ENCODE results near the gene OPA1.

Gene OPA1

GRCh38 chr3:193737191-193737751, 144.3 kb downstream of the OPA1 start:
- H3K36me3 Mint-ChIP-seq (ENCODE audit: low read depth) = no peaks in the 10 kb centered on the region

GRCh38 chr3:193742628-193743027, 149.6 kb downstream of the OPA1 start:
- Mint-ChIP-seq H3K27me3 (ENCODE audit: low read depth, poor library complexity) (peaks cover 19% of the 10 kb centered on the region), H3K36me3 (ENCODE audit: low read depth) (no peaks in the 10 kb centered on the region), H3K4me1 (peaks cover 42% of the 10 kb centered on the region)

More at GRCh38 chr3:193737191-193737751, 144.3 kb downstream of the OPA1 start:
- peak; percentile 36 for DNase-seq
- Mint-ChIP-seq H3K4me1 (peaks cover 38% of the 10 kb centered on the region), H3K9me3 (no peaks in the 10 kb centered on the region), H3K27ac (peak overlapping the region; percentile 2), H3K4me3 (peak overlapping the region; percentile 10), H3K27me3 (ENCODE audit: low read depth, poor library complexity) (peaks cover 38% of the 10 kb centered on the region)
- no peak for TF ChIP-seq CTCF (IDR thresholded peaks at IDR 0.05)

GRCh38 chr3:193743702-193744047, 150.7 kb downstream of the OPA1 start:
- H3K4me3 Mint-ChIP-seq = no peak overlapping the region

More at GRCh38 chr3:193742628-193743027, 149.6 kb downstream of the OPA1 start:
- no peak overlapping the region for H3K4me3 Mint-ChIP-seq
- no peak for DNase-seq
- no peak overlapping the region for H3K27ac Mint-ChIP-seq
- no peaks in the 10 kb centered on the region for H3K9me3 Mint-ChIP-seq
- TF ChIP-seq CTCF (IDR thresholded peaks at IDR 0.05) = no peak

GRCh38 chr3:193744048-193744821, 151.2 kb downstream of the OPA1 start:
- peak overlapping the region; percentile 73 for H3K27ac Mint-ChIP-seq
- H3K9me3 Mint-ChIP-seq = peaks cover 4% of the 10 kb centered on the region
- DNase-seq = no peak
- peaks cover 33% of the 10 kb centered on the region for H3K4me1 Mint-ChIP-seq
- H3K4me3 Mint-ChIP-seq = no peak overlapping the region
- no peak for TF ChIP-seq CTCF (IDR thresholded peaks at IDR 0.05)
- H3K27me3 Mint-ChIP-seq (ENCODE audit: low read depth, poor library complexity) = peaks cover 13% of the 10 kb centered on the region
- H3K36me3 Mint-ChIP-seq (ENCODE audit: low read depth) = no peaks in the 10 kb centered on the region

More at GRCh38 chr3:193743702-193744047, 150.7 kb downstream of the OPA1 start:
- no peak for TF ChIP-seq CTCF (IDR thresholded peaks at IDR 0.05)
- H3K27me3 Mint-ChIP-seq (ENCODE audit: low read depth, poor library complexity) = peaks cover 13% of the 10 kb centered on the region
- H3K36me3 Mint-ChIP-seq (ENCODE audit: low read depth) = no peaks in the 10 kb centered on the region
- DNase-seq = no peak
- peaks cover 36% of the 10 kb centered on the region for H3K4me1 Mint-ChIP-seq
- peak overlapping the region; percentile 18 for H3K27ac Mint-ChIP-seq
- H3K9me3 Mint-ChIP-seq = no peaks in the 10 kb centered on the region

- peaks cover 33% of the 10 kb centered on the region for H3K4me1 Mint-ChIP-seq
- H3K27ac Mint-ChIP-seq = peak overlapping the region; percentile 73
- H3K27me3 Mint-ChIP-seq (ENCODE audit: low read depth, poor library complexity) = peaks cover 11% of the 10 kb centered on the region
- no peak for DNase-seq
- H3K36me3 Mint-ChIP-seq (ENCODE audit: low read depth) = no peaks in the 10 kb centered on the region
- H3K4me3 Mint-ChIP-seq = no peak overlapping the region
- TF ChIP-seq CTCF (IDR thresholded peaks at IDR 0.05) = no peak
- peaks cover 5% of the 10 kb centered on the region for H3K9me3 Mint-ChIP-seq
Measured at GRCh38 chr3:193744822-193745684, 152.0 kb downstream of the OPA1 start.
